ENCODE data around the gene DLG2. TPM values are rescaled to one million over a fixed set of nuclear protein-coding genes. Genes with fewer than 3 reads are reported as not detected.

DLG2 gene
- total RNA-seq, 1 donor: 3.0 TPM

DNA sequence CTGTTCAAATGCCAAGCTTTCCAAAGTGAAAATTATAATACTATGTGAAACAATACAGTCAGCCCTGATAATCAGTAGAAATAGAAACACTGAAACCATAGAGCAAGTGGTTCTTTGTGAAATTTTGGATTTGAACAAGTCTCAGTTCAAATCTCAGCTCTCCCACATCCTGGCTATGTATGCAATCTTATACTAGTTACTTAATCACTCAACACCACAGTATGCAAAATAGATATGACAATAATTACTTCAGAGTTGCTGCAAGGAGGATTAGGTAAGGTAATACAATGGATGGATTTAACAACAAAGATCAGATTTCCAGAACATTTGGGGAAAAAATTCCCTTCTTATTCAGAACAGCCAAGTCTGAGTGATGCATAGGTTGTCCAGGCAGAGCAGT, 1489.2 kb downstream of the DLG2 start:
- DNase-seq (ENCODE audit: low read depth): no peak

DNA sequence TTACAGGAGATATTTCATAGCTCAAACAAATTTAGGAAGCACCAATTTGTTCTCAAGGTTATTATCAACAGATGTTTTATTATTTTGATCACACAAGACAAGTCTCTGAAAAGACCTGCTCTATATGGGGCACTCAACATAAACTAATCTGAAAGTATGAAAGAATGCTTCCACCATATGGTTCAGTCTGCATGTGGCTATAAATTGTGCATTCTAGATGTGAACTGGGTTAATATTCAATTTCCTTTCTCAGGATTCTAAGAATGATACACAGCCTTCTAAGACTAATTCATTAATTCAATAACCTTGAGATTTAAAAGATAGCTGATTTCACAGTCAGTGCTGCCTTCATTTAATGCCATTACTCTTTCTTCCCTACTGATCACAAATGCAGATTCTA, 1489.6 kb downstream of the DLG2 start:
- no peak for DNase-seq (ENCODE audit: low read depth)
- TF ChIP-seq, protein P1, sequence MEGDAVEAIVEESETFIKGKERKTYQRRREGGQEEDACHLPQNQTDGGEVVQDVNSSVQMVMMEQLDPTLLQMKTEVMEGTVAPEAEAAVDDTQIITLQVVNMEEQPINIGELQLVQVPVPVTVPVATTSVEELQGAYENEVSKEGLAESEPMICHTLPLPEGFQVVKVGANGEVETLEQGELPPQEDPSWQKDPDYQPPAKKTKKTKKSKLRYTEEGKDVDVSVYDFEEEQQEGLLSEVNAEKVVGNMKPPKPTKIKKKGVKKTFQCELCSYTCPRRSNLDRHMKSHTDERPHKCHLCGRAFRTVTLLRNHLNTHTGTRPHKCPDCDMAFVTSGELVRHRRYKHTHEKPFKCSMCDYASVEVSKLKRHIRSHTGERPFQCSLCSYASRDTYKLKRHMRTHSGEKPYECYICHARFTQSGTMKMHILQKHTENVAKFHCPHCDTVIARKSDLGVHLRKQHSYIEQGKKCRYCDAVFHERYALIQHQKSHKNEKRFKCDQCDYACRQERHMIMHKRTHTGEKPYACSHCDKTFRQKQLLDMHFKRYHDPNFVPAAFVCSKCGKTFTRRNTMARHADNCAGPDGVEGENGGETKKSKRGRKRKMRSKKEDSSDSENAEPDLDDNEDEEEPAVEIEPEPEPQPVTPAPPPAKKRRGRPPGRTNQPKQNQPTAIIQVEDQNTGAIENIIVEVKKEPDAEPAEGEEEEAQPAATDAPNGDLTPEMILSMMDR (IDR thresholded peaks at IDR 0.05; ENCODE audit: insufficient read depth, low read length): no peak
- H3K4me3 ChIP-seq (ENCODE audit: low read depth, low read length): no peak overlapping the region

More for the DNA sequence above, 1489.2 kb downstream of the DLG2 start:
- H3K4me3 ChIP-seq (ENCODE audit: low read depth, low read length): no peak overlapping the region
- TF ChIP-seq, protein P1 (IDR thresholded peaks at IDR 0.05; ENCODE audit: insufficient read depth, low read length): no peak

DNA sequence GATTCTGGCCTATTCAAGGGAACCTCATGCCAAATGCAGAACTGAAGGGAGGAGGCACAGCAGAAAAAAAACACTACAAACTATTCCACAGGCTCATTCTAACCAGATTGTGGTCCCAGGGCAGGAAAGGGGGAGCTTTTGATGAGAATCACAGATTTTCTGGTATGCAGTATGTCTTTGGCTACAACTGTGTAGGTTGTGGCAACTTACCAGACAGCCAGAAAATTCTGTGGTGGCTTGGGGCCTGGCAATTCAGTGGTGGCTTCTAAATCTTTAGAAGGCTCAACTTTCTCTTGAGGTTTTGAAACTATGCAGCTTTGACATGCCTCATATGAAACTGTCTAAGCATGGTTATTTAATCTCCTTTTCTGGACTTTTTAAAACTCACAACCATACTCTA, 1490.2 kb downstream of the DLG2 start:
- TF ChIP-seq, protein P1 (IDR thresholded peaks at IDR 0.05; ENCODE audit: insufficient read depth, low read length): no peak
- H3K4me3 ChIP-seq (ENCODE audit: low read depth, low read length): no peak overlapping the region
- DNase-seq (ENCODE audit: low read depth): peak; percentile 12

DNA sequence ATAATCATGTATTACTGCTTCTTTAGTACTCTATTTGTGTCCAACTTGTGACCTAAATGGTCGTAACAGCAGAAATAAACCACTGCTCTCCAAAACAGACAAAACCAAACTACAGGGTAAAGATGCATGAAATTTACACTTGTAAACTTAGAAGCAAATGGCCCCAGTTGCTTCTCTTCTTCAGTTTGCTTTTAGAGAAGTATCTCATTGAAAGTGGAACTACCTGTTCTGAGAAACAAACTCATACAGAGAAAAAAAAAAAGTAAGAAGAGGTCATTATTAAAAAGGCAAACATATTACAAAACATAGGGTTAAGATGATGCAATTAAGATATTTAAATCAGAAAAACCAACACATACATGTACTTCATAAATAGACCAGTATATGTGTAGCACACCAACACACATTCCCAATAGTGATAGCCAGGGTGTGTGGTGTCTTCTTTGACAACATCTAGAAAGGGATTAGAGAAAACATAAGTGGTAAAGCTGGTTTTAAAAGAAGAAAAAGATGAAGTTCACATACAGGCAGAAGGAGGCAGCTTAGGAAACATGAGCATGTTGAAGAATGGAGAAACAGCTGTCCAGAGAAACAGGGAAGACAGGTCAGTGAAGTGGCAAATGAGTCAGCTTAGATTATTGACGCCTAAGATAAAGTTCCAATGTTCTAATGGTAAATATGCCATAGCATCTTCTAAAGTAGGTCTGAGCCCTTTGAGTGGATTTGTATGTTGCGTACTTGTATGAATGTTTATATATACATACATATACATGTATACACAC, 1496.3 kb downstream of the DLG2 start:
- DNase-seq (ENCODE audit: low read depth): no peak
- no peak overlapping the region for H3K4me3 ChIP-seq (ENCODE audit: low read depth, low read length)
- TF ChIP-seq, protein P1 (IDR thresholded peaks at IDR 0.05; ENCODE audit: insufficient read depth, low read length): no peak

DNA sequence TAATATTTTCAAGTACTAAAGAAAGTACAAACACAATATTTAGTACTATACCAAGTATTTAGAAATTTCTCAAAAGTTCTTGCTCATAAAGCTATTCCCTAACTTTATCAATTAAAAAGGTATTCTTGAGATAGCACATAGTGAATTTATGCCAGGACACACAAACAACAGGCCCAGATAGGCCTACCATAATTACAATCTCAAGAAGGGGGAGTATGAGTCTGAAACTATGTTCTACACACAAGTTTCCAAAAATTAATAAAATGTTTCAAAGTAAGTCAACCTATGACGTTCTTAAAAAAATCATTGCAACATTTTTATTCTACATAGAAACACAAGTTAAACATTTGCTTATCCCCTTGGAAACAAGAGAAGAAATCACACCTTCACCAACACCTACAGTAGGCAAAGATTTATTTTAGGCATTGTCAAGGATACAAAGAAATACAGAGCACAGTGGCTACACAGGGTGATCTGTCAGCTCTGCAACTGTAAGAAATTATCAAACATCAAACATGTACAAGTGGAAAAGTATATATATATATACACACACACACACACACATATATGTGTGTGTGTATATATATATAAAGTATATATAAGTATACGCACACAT, 1497.1 kb downstream of the DLG2 start:
- H3K4me3 ChIP-seq (ENCODE audit: low read depth, low read length): no peak overlapping the region
- TF ChIP-seq, protein P1 (IDR thresholded peaks at IDR 0.05; ENCODE audit: insufficient read depth, low read length): no peak
- no peak for DNase-seq (ENCODE audit: low read depth)

DNA sequence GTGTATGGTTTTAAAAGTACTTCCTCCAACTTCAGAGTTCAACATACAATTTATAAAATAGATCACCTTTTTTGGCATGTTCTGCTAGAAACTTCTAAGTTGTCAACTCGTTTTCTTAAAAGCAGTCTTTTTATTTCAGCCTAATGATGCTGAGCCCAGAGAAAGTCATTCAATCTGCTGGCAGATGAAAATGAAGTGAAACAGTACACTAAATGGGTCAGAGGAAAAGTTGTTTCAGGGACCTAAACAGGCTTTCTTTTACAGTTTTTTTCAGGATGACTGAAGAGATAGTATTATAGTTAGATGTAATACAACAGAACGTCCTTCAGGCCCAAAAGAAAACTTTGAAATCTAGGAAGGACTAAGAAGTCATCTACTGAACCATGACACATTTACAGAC, 1498.3 kb downstream of the DLG2 start:
- no peak overlapping the region for H3K4me3 ChIP-seq (ENCODE audit: low read depth, low read length)
- TF ChIP-seq, protein P1 (IDR thresholded peaks at IDR 0.05; ENCODE audit: insufficient read depth, low read length): no peak
- DNase-seq (ENCODE audit: low read depth): no peak
